ENCODE results near the gene ZNF135.

ZNF135 gene

GRCh38 chr19:58086825-58087710 is 28.0 kb downstream of the ZNF135 start:
- CTCF ChIA-PET = interaction anchor here (0.5 to 0.6 kb wide), 2 partner anchors 44 to 92 kb away, joined by 3 to 4 read pairs; no protein-coding TSS in a partner anchor

GRCh38 chr19:58088521-58089052 is 29.5 kb downstream of the ZNF135 start:
- POLR2A ChIA-PET = no interaction called here
- no peak for TF ChIP-seq ZNF548 (tag by site-specific recombination; IDR thresholded peaks at IDR 0.05)
- peaks cover 4 to 55% of the 10 kb centered on the region in 2 experiments; a peak in 2 of 3 replicates for H3K36me3 ChIP-seq (ENCODE audit: control insufficient read depth in 2 of 2, insufficient read depth in 1 of 2, low read length in 2 of 2)
- CTCF ChIA-PET = no interaction called here
- H3K27ac ChIP-seq (ENCODE audit: extremely low read depth, low read depth, low read length) = no peak overlapping the region
- no peak overlapping the region for H3K4me3 ChIP-seq (ENCODE audit: low read depth, low read length)
- no peaks in the 10 kb centered on the region; the same call in 1 of the 2 replicates for H3K9me3 ChIP-seq (ENCODE audit: control insufficient read depth, insufficient read depth, low read depth, low read length)
- H3K4me1 ChIP-seq (ENCODE audit: control insufficient read depth, insufficient read depth, low read length) = no peaks in the 10 kb centered on the region

More at GRCh38 chr19:58086825-58087710, 28.0 kb downstream of the ZNF135 start:
- Histone ChIP-seq H3K36me3 (ENCODE audit: control insufficient read depth in 2 of 2, insufficient read depth in 1 of 2, low read length in 2 of 2) (peaks cover 4 to 55% of the 10 kb centered on the region in 2 experiments; a peak in 2 of 3 replicates), H3K4me3 (ENCODE audit: low read depth, low read length) (no peak overlapping the region), H3K27ac (ENCODE audit: extremely low read depth, low read depth, low read length) (no peak overlapping the region), H3K9me3 (ENCODE audit: control insufficient read depth, insufficient read depth, low read depth, low read length) (no peaks in the 10 kb centered on the region; the same call in 1 of the 2 replicates), H3K4me1 (ENCODE audit: control insufficient read depth, insufficient read depth, low read length) (no peaks in the 10 kb centered on the region)
- POLR2A ChIA-PET = no interaction called here
- no peak for TF ChIP-seq ZNF423 (tag by site-specific recombination; IDR thresholded peaks at IDR 0.05)

DNA sequence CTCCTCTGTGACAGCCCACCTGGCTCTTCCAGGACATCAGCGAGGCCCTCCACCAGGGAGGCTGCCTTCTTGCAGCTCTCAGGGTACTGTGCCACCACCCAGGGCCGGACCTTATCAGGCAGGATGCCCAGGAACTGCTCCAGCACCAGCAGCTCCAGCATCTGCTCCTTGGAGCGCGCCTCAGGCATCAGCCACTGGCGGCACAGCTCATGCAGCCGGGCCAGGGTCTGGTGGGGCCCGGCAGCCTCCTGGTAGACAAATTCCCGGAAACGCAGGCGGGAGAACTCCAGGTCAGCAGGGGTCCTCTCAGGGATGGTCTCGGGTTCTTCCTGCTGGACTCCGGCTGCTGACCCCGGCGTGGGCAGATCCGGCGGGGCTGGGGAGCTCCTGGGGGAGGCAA is 30.8 kb downstream of the ZNF135 start:
- H3K4me1 ChIP-seq (ENCODE audit: control insufficient read depth, insufficient read depth, low read length) = no peaks in the 10 kb centered on the region
- CTCF ChIA-PET = no interaction called here
- H3K4me3 ChIP-seq (ENCODE audit: low read depth, low read length) = no peak overlapping the region
- no peak overlapping the region for H3K27ac ChIP-seq (ENCODE audit: extremely low read depth, low read depth, low read length)
- peaks cover 4 to 53% of the 10 kb centered on the region in 2 experiments; a peak in 2 of 3 replicates for H3K36me3 ChIP-seq (ENCODE audit: control insufficient read depth in 2 of 2, insufficient read depth in 1 of 2, low read length in 2 of 2)
- POLR2A ChIA-PET = interaction anchor here (0.6 to 0.9 kb wide), 3 partner anchors 16 to 413 kb away, joined by 3 to 5 read pairs (median 4); partner anchors contain the start of gene ZNF544
- TF ChIP-seq, protein P1, sequence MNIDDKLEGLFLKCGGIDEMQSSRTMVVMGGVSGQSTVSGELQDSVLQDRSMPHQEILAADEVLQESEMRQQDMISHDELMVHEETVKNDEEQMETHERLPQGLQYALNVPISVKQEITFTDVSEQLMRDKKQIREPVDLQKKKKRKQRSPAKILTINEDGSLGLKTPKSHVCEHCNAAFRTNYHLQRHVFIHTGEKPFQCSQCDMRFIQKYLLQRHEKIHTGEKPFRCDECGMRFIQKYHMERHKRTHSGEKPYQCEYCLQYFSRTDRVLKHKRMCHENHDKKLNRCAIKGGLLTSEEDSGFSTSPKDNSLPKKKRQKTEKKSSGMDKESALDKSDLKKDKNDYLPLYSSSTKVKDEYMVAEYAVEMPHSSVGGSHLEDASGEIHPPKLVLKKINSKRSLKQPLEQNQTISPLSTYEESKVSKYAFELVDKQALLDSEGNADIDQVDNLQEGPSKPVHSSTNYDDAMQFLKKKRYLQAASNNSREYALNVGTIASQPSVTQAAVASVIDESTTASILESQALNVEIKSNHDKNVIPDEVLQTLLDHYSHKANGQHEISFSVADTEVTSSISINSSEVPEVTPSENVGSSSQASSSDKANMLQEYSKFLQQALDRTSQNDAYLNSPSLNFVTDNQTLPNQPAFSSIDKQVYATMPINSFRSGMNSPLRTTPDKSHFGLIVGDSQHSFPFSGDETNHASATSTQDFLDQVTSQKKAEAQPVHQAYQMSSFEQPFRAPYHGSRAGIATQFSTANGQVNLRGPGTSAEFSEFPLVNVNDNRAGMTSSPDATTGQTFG (tag by site-specific recombination; IDR thresholded peaks at IDR 0.05; ENCODE audit: borderline replicate concordance) = no peak
- TF ChIP-seq ZNF133 (tag by site-specific recombination; IDR thresholded peaks at IDR 0.05) (no peak), ZNF701 (tag by site-specific recombination; IDR thresholded peaks at IDR 0.05) (no peak), ZNF768 (tag by site-specific recombination; IDR thresholded peaks at IDR 0.05) (no peak), ZNF837 (tag by site-specific recombination; IDR thresholded peaks at IDR 0.05) (no peak), ZNF560 (tag by site-specific recombination; IDR thresholded peaks at IDR 0.05; ENCODE audit: borderline replicate concordance) (no peak), ZNF114 (tag by site-specific recombination; IDR thresholded peaks at IDR 0.05) (no peak), ZNF580 (tag by site-specific recombination; IDR thresholded peaks at IDR 0.05) (no peak), ATF2 (tag by site-specific recombination; IDR thresholded peaks at IDR 0.05; ENCODE audit: low read depth) (no peak), ZNF610 (tag by site-specific recombination; IDR thresholded peaks at IDR 0.05; ENCODE audit: borderline replicate concordance) (no peak), ZNF16 (tag by site-specific recombination; IDR thresholded peaks at IDR 0.05; ENCODE audit: low read depth) (no peak), ZNF530 (tag by site-specific recombination; IDR thresholded peaks at IDR 0.05; ENCODE audit: low read depth) (no peak), ZNF140 (tag by site-specific recombination; IDR thresholded peaks at IDR 0.05) (no peak), ZNF670 (tag by site-specific recombination; IDR thresholded peaks at IDR 0.05; ENCODE audit: low read depth) (no peak), ZNF223 (tag by site-specific recombination; IDR thresholded peaks at IDR 0.05) (no peak), SCRT1 (tag by site-specific recombination; IDR thresholded peaks at IDR 0.05; ENCODE audit: borderline replicate concordance) (no peak), ZNF302 (tag by site-specific recombination; IDR thresholded peaks at IDR 0.05; ENCODE audit: low read depth) (no peak)
- TF ChIP-seq, protein P2, sequence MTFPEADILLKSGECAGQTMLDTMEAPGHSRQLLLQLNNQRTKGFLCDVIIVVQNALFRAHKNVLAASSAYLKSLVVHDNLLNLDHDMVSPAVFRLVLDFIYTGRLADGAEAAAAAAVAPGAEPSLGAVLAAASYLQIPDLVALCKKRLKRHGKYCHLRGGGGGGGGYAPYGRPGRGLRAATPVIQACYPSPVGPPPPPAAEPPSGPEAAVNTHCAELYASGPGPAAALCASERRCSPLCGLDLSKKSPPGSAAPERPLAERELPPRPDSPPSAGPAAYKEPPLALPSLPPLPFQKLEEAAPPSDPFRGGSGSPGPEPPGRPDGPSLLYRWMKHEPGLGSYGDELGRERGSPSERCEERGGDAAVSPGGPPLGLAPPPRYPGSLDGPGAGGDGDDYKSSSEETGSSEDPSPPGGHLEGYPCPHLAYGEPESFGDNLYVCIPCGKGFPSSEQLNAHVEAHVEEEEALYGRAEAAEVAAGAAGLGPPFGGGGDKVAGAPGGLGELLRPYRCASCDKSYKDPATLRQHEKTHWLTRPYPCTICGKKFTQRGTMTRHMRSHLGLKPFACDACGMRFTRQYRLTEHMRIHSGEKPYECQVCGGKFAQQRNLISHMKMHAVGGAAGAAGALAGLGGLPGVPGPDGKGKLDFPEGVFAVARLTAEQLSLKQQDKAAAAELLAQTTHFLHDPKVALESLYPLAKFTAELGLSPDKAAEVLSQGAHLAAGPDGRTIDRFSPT (tag by site-specific recombination; IDR thresholded peaks at IDR 0.05) = no peak
- H3K9me3 ChIP-seq (ENCODE audit: control insufficient read depth, insufficient read depth, low read depth, low read length) = no peaks in the 10 kb centered on the region; the same call in 1 of the 2 replicates

All from HEK293 (cell line).